GM19463 (cell line): ENCODE results near the gene CSF2RB.
A peak's percentile ranks its signal among the peaks of the same experiment; 100 is the strongest.

Experiments
- ATAC-seq: cut with Tn5 transposase; IDR thresholded peaks from one replicate; pipeline ENCODE4 v1.9.1; 2021; ENCODE audit warnings: mild to moderate bottlenecking, moderate library complexity; ENCODE audit not compliant: unreplicated experiment

Gene CSF2RB

DNA sequence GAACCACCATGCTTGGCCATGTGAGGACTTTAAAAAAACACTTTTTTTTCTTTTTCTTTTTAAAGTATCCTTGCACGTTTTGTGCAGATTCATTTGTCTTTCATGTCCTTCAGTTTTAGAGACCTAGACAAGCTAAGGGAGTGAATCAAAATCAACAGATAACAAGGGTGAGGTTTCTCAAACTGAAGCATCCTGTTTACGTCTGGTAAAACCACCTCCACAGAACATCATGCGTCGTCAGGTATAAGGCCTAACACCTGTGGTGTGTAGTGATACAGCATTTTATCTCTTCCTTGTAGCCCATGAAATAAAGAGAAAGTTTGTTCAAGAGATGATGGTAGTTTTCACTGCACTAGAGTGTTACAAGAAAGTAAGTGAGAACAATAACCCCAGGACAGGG is 26.3 kb upstream of the CSF2RB start:
- no peak for ATAC-seq

DNA sequence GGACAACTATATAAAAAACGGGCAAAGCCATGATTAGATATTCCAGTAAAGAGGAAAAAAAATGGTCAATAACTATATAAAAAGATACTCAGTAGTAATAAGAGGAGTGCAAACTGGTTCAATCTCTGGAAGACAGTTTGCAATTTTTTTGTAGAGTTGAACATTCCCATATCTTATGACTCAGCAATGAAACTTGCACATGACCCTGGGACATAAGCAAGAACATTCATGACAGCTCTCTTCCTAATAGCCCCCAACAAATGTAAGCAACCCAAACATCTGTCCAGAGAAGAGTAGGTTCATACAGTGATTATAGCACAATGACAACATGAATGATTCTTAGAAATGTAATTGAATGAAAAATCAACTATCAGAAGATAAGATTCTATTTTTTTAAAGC is 21.8 kb upstream of the CSF2RB start:
- ATAC-seq, result no peak

DNA sequence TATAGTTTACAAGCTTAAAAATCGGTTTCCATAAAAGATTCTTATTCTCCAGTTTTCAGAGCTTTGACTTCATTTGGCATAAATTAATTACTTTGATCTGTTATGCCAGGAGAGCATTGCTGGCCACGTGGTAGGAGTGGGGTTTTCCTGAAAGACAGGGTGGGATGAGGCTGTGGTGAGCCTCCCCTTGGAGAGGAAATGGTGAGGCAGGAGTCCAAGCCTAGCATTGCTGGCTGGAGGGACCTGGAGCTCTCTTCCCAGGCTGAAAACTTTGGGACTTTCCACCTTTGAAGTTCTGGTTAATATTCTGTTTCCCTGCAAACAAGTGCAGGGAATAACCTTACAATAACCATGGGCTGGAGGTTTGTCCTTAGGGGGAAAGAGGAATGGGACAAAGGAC is 21.1 kb upstream of the CSF2RB start:
- ATAC-seq, result no peak

DNA sequence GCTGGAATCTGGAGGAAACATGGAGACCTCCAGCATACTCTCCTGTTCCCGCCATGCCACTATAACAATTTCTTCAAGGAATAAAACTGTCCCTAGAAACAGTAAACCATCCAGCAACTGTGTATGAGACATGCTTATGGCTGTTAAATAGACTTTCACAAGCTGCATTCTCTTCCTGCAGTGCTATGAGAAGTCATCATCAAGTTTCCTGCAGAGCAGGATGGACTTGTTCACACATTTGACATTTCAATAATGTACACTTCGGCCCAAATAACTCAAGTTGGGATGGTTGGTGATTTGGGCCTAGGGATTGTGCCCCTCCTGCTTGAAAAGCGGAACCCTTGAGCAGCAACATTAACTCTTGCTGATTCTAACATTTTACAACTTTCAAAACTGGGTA is 20.2 kb upstream of the CSF2RB start:
- ATAC-seq, result no peak

DNA sequence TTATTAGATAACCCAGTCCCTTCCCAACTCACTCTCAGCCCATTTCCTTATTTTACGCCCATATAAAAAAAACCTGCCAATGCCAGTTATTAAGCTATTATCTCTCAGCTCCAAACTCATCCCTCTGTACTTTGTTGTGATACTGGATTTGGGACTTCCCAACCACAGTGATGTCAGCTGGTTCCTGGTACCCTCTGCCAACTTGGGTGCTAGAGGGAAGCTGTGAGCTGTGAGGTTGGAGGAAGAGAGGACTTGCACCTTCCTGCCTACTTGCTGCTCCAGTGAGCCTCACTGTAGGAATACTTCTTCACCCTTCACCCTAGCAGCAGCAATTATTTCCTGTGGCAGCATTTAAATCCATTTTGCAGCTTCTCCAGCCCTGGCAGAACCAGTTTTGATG is 19.2 kb upstream of the CSF2RB start:
- no peak for ATAC-seq

- no peak for ATAC-seq
Observed at GRCh38 chr22:36897611-36898010, 15.8 kb upstream of the CSF2RB start.

- ATAC-seq, result no peak
Observed at GRCh38 chr22:36898690-36899089, 14.7 kb upstream of the CSF2RB start.

DNA sequence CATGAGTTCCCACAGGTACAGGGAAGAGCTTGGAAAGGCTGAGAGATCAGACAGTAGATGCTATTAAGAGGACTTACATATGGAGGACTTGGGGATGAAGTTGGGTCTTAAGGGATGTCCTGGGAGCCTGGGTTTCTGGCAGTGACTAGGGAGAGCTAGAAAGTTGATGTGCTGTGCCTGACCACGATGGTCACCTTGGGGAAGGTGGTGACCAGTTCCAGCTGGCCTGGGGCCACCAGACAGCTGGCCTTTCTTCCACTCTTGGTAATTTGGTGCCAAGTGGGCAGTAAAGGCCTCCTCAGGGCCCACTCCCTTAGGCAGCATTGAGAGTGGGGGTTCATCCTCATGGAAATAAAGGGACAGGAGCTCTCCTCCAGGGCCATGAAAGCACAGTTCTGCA is 13.9 kb upstream of the CSF2RB start:
- no peak for ATAC-seq

DNA sequence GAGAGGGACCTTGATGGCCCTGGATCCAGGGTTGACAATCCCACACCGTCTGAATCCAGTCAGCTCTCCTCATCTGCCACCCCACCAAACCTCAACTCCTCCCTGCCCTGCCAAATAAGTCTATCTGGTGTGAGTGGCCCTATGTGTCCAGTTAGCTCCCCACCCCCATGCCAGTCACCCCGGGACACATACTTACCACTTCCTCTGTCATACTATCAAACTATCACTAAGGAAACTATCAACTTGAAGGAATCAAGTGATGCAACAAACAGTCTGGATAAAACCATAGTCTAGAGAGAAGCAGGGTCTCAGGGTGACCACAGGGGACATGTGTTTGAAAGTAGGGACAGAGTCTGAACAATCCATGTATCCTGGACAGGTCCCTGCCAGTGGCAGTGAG is 13.2 kb upstream of the CSF2RB start:
- ATAC-seq, result no peak

DNA sequence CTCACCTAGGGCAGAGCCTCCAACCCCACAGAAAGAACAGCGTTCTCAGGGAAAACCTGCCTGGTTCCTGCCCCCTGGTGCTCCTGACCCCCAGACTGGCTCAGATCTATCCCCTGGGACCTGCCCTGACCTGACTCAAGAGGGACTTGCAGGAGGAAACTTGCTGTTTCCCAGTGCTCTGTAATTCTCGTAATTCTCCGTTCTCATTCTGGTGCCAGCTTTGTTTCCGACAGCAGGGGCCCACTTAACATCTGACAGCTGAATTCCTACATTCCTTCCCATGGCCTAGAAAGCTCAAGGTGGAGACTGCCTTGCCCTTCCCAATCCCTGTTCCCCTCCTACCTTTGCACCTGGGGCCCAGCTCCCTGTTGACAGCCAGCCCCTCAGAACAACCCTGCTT is 12.5 kb upstream of the CSF2RB start:
- no peak for ATAC-seq

- ATAC-seq, result peak; percentile 82
Observed at GRCh38 chr22:36901411-36902142, 11.9 kb upstream of the CSF2RB start.

GRCh38 chr22:36902143-36902926 is 11.1 kb upstream of the CSF2RB start:
- ATAC-seq, result no peak

GRCh38 chr22:36904260-36904880 is 9.1 kb upstream of the CSF2RB start:
- no peak for ATAC-seq

- no peak for ATAC-seq
Observed at GRCh38 chr22:36907253-36908195, 5.9 kb upstream of the CSF2RB start.

DNA sequence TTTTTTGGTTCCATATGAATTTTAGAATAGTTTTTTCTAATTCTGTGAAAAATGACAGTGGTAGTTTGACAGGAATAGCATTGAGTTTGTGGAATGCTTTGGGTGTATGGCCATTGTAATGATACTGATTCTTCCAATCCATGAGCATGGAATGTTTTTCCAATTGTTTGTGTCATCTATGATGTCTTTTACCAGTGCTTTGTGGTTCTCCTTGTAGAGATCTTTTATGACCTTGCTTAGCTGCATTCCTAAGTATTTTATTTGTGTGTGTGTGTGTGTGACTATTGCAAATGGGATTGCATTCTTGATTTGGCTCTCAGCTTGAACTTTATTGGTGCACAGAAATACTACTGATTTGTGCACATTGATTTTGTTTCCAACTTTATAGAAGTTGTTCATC is 3.0 kb upstream of the CSF2RB start:
- ATAC-seq, result no peak

GRCh38 chr22:36911887-36912661 is 1.4 kb upstream of the CSF2RB start:
- ATAC-seq, result no peak

DNA sequence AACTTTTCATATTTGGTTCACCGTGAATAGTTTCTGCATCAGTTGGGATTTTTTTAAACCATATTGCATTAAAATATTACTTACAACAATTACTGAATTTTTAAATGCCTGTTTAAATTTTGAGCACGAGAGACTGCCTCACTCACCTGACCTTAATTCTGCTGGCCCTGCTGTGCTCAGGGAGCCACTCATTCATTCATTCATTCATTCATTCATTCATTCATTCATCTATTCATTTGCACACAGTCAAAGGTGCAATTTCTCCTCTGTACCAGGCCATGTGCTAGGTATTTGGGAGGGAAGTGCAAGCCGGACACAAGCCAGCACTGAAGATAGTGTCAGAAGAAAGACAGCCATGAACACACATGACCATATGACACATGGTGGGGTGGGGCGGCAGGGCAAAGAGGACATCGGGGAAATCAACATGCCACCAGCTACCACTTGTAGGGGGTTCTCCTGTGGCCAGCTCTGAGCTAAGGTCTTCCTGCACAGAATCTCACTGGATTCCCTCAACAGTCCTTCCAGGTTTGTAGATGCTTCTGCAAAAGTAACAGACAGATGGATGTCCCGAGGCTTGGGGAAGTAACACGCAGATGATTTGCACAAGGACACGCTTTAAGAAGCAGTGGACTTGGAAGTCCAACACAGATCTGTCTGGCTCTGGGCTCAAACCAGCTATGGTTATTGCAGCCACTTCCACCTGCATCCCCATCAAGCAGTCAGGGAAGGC is 568 bp upstream of the CSF2RB start:
- ATAC-seq, result no peak

- ATAC-seq, result no peak
Observed at GRCh38 chr22:36914390-36914752, 943 bp downstream of the CSF2RB start.

DNA sequence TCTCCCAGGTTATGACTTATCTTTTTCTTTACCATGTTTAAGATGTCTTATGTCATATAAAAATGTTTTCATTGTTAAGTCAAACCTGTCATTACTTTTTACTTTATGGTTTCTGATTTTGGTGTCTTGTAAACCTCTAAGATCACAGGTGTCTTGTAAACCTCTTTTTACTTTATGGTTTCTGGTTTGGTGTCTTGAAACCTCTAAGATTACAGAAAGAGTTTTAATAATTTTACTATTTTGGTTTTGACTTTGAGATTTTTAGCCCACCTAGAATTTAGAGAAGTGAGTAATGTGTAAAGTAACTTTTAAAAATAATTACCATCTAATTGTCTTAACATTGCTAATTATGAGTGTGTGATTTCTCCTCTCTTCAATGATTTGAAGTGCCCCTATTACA is 2.6 kb downstream of the CSF2RB start:
- ATAC-seq, result no peak
